WTC11 (cell line): ENCODE data around the gene PPP1R10. TPM values are rescaled to one million over a fixed set of nuclear protein-coding genes. Genes with fewer than 3 reads are reported as not detected.

ENCODE experiments used
- EMX1 ChIP-seq: fragments of 250-450 bp; sonication (Bioruptor Pico); IDR thresholded peaks from 2 replicates; pipeline ENCODE4 v1.8.0; 2021; ENCODE audit warnings: mild to moderate bottlenecking
- FOXJ3 ChIP-seq: sonication (generic); formaldehyde crosslinking; IDR thresholded peaks from 2 replicates; pipeline ENCODE4 v1.9.0; 2021; ENCODE audit warnings: missing genetic modification reagents, mild to moderate bottlenecking, borderline replicate concordance
- FOXK1 ChIP-seq: sonication (generic); formaldehyde crosslinking; IDR thresholded peaks from 2 replicates; pipeline ENCODE4 v1.8.0; 2022; ENCODE audit warnings: mild to moderate bottlenecking, moderate library complexity, missing genetic modification reagents
- HMGA2 ChIP-seq: fragments of 250-450 bp; sonication (Bioruptor Pico); IDR thresholded peaks from 2 replicates; pipeline ENCODE4 v1.4.0; 2021; ENCODE audit warnings: mild to moderate bottlenecking, moderate library complexity
- KAT7 ChIP-seq: sonication (generic); formaldehyde crosslinking; IDR thresholded peaks from 2 replicates; pipeline ENCODE4 v1.8.1; 2023; ENCODE audit warnings: missing genetic modification reagents, mild to moderate bottlenecking, borderline replicate concordance
- PRRX2 ChIP-seq: fragments of 250-450 bp; sonication (Bioruptor Pico); IDR thresholded peaks from 2 replicates; pipeline ENCODE4 v1.8.0; 2021; ENCODE audit warnings: mild to moderate bottlenecking
- RORB ChIP-seq: fragments of 250-450 bp; sonication (Bioruptor Pico); IDR thresholded peaks from 2 replicates; pipeline ENCODE4 v1.9.0; 2021; ENCODE audit warnings: mild to moderate bottlenecking
- TCF7 ChIP-seq: sonication (generic); formaldehyde crosslinking; IDR thresholded peaks from 2 replicates; pipeline ENCODE4 v1.8.0; 2022; ENCODE audit warnings: mild to moderate bottlenecking, low read depth, missing genetic modification reagents, moderate library complexity
- TEAD1 ChIP-seq: sonication (generic); formaldehyde crosslinking; IDR thresholded peaks from 2 replicates; pipeline ENCODE4 v1.8.0; 2022; ENCODE audit warnings: mild to moderate bottlenecking, missing genetic modification reagents
- TP53 ChIP-seq: sonication (generic); formaldehyde crosslinking; IDR thresholded peaks from 2 replicates; pipeline ENCODE4 v1.8.1; 2023; ENCODE audit warnings: mild to moderate bottlenecking, missing genetic modification reagents
- ZNF263 ChIP-seq: sonication (generic); formaldehyde crosslinking; IDR thresholded peaks from 2 replicates; pipeline ENCODE4 v1.8.1; 2022; ENCODE audit warnings: low read depth, mild to moderate bottlenecking, moderate library complexity, missing genetic modification reagents
- ZNF671 ChIP-seq: fragments of 250-450 bp; sonication (Bioruptor Pico); IDR thresholded peaks from 2 replicates; pipeline ENCODE4 v1.8.0; 2021; ENCODE audit warnings: mild to moderate bottlenecking
- total RNA-seq: library from RNA; stranded (reverse); gene quantifications from 3 replicates; pipeline ENCODE4 v1.2.3, GENCODE V29; 2021
- TF ChIP-seq, protein P1 (sequence below): fragments of 250-450 bp; sonication (Bioruptor Pico); IDR thresholded peaks from 2 replicates; pipeline ENCODE4 v1.9.0; 2021; ENCODE audit warnings: mild to moderate bottlenecking
- TF ChIP-seq, protein P2 (sequence below): fragments of 250-450 bp; sonication (Bioruptor Pico); IDR thresholded peaks from 2 replicates; pipeline ENCODE4 v1.9.0; 2021; ENCODE audit warnings: mild to moderate bottlenecking
- TF ChIP-seq, protein P3 (sequence below): sonication (generic); formaldehyde crosslinking; IDR thresholded peaks from 2 replicates; pipeline ENCODE4 v1.8.0; 2022; ENCODE audit warnings: mild to moderate bottlenecking, missing genetic modification reagents
- TF ChIP-seq, protein P4 (sequence below): sonication (generic); formaldehyde crosslinking; IDR thresholded peaks from 2 replicates; pipeline ENCODE4 v1.8.0; 2022; ENCODE audit warnings: mild to moderate bottlenecking, missing genetic modification reagents
- TF ChIP-seq, protein P5 (sequence below): sonication (generic); formaldehyde crosslinking; IDR thresholded peaks from 2 replicates; pipeline ENCODE4 v1.8.1; 2022; ENCODE audit warnings: low read depth, missing genetic modification reagents, borderline replicate concordance
- TF ChIP-seq, protein P6 (sequence below): sonication (generic); formaldehyde crosslinking; IDR thresholded peaks from 2 replicates; pipeline ENCODE4 v1.8.1; 2022; ENCODE audit warnings: mild to moderate bottlenecking, missing genetic modification reagents, moderate library complexity, borderline replicate concordance
- TF ChIP-seq, protein P7 (sequence below): sonication (generic); formaldehyde crosslinking; IDR thresholded peaks from 2 replicates; pipeline ENCODE4 v1.8.1; 2023; ENCODE audit warnings: mild to moderate bottlenecking, moderate library complexity, missing genetic modification reagents
- TF ChIP-seq, protein P8 (sequence below): sonication (generic); formaldehyde crosslinking; IDR thresholded peaks from 2 replicates; pipeline ENCODE4 v1.8.0; 2022; ENCODE audit warnings: missing genetic modification reagents
- TF ChIP-seq, protein P9 (sequence below): sonication (generic); formaldehyde crosslinking; IDR thresholded peaks from 2 replicates; pipeline ENCODE4 v1.8.0; 2022; ENCODE audit warnings: mild to moderate bottlenecking, missing genetic modification reagents

Gene PPP1R10
- total RNA-seq, 1 experiment from 2014 or later: 83.1 TPM

DNA sequence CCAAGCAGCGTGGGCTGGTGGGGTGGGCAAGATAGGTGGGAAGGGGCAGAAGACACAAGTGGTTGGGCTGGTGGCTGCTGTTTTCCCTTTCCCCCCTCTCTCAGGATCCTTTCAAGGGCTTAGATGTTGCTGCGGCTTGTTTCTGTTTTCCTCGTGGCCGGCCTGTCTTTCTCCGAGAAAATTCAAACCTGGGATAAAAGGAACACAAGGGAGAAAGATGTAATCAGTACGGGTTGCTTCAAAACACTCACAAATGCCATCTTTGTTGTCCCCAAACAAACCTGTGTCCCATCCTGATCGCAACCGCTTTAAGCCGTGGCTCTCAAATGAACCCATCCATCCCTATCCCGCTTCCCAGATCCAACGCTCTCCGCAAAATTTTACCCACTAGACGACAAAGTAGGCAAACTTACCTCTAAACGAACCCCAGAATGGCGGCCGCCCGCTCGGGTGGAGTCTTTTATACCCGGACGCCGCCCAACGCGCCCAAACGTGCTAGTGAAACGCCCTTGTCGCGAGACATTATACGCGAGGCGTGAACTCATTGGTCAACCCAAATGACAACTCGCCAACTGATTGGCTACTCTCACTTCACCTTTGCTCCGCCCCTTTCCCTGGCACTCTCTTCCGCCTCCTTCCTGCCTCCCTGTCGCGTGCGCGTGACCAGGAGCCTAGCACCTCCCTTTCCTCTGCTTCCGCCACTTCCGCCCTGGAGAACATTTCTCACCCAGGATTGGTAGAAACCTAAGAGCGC, at the start of gene PPP1R10 (continued):
- TF ChIP-seq, protein P1, sequence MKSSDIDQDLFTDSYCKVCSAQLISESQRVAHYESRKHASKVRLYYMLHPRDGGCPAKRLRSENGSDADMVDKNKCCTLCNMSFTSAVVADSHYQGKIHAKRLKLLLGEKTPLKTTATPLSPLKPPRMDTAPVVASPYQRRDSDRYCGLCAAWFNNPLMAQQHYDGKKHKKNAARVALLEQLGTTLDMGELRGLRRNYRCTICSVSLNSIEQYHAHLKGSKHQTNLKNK (CRISPR knock-in tag): peak; percentile 96
- TF ChIP-seq, protein P2, sequence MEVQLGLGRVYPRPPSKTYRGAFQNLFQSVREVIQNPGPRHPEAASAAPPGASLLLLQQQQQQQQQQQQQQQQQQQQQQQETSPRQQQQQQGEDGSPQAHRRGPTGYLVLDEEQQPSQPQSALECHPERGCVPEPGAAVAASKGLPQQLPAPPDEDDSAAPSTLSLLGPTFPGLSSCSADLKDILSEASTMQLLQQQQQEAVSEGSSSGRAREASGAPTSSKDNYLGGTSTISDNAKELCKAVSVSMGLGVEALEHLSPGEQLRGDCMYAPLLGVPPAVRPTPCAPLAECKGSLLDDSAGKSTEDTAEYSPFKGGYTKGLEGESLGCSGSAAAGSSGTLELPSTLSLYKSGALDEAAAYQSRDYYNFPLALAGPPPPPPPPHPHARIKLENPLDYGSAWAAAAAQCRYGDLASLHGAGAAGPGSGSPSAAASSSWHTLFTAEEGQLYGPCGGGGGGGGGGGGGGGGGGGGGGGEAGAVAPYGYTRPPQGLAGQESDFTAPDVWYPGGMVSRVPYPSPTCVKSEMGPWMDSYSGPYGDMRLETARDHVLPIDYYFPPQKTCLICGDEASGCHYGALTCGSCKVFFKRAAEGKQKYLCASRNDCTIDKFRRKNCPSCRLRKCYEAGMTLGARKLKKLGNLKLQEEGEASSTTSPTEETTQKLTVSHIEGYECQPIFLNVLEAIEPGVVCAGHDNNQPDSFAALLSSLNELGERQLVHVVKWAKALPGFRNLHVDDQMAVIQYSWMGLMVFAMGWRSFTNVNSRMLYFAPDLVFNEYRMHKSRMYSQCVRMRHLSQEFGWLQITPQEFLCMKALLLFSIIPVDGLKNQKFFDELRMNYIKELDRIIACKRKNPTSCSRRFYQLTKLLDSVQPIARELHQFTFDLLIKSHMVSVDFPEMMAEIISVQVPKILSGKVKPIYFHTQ (CRISPR knock-in tag): peak; percentile 97
- TF ChIP-seq, protein P3, sequence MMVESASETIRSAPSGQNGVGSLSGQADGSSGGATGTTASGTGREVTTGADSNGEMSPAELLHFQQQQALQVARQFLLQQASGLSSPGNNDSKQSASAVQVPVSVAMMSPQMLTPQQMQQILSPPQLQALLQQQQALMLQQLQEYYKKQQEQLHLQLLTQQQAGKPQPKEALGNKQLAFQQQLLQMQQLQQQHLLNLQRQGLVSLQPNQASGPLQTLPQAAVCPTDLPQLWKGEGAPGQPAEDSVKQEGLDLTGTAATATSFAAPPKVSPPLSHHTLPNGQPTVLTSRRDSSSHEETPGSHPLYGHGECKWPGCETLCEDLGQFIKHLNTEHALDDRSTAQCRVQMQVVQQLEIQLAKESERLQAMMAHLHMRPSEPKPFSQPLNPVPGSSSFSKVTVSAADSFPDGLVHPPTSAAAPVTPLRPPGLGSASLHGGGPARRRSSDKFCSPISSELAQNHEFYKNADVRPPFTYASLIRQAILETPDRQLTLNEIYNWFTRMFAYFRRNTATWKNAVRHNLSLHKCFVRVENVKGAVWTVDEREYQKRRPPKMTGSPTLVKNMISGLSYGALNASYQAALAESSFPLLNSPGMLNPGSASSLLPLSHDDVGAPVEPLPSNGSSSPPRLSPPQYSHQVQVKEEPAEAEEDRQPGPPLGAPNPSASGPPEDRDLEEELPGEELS: peak; percentile 50; the same call in 1 of the 2 replicates
- TF ChIP-seq RORB (CRISPR knock-in tag) (peak; percentile 94), HMGA2 (no peak), FOXK1 (peak; percentile 46; the same call in 1 of the 2 replicates), TP53 (CRISPR knock-in tag) (no peak), TCF7 (CRISPR knock-in tag) (no peak), ZNF263 (CRISPR knock-in tag) (no peak), EMX1 (peak; percentile 94), PRRX2 (CRISPR knock-in tag) (peak; percentile 92), FOXJ3 (CRISPR knock-in tag) (no peak), KAT7 (CRISPR knock-in tag) (0 out of 2 replicates have a peak, but pooled peaks have one; percentile 52), TEAD1 (CRISPR knock-in tag) (no peak), ZNF671 (CRISPR knock-in tag) (peak; percentile 95)
- TF ChIP-seq, protein P4, sequence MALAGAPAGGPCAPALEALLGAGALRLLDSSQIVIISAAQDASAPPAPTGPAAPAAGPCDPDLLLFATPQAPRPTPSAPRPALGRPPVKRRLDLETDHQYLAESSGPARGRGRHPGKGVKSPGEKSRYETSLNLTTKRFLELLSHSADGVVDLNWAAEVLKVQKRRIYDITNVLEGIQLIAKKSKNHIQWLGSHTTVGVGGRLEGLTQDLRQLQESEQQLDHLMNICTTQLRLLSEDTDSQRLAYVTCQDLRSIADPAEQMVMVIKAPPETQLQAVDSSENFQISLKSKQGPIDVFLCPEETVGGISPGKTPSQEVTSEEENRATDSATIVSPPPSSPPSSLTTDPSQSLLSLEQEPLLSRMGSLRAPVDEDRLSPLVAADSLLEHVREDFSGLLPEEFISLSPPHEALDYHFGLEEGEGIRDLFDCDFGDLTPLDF (CRISPR knock-in tag): no peak
- TF ChIP-seq, protein P5, sequence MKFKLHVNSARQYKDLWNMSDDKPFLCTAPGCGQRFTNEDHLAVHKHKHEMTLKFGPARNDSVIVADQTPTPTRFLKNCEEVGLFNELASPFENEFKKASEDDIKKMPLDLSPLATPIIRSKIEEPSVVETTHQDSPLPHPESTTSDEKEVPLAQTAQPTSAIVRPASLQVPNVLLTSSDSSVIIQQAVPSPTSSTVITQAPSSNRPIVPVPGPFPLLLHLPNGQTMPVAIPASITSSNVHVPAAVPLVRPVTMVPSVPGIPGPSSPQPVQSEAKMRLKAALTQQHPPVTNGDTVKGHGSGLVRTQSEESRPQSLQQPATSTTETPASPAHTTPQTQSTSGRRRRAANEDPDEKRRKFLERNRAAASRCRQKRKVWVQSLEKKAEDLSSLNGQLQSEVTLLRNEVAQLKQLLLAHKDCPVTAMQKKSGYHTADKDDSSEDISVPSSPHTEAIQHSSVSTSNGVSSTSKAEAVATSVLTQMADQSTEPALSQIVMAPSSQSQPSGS (CRISPR knock-in tag): no peak
- TF ChIP-seq, protein P6, sequence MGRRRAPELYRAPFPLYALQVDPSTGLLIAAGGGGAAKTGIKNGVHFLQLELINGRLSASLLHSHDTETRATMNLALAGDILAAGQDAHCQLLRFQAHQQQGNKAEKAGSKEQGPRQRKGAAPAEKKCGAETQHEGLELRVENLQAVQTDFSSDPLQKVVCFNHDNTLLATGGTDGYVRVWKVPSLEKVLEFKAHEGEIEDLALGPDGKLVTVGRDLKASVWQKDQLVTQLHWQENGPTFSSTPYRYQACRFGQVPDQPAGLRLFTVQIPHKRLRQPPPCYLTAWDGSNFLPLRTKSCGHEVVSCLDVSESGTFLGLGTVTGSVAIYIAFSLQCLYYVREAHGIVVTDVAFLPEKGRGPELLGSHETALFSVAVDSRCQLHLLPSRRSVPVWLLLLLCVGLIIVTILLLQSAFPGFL (CRISPR knock-in tag): no peak
- TF ChIP-seq, protein P7, sequence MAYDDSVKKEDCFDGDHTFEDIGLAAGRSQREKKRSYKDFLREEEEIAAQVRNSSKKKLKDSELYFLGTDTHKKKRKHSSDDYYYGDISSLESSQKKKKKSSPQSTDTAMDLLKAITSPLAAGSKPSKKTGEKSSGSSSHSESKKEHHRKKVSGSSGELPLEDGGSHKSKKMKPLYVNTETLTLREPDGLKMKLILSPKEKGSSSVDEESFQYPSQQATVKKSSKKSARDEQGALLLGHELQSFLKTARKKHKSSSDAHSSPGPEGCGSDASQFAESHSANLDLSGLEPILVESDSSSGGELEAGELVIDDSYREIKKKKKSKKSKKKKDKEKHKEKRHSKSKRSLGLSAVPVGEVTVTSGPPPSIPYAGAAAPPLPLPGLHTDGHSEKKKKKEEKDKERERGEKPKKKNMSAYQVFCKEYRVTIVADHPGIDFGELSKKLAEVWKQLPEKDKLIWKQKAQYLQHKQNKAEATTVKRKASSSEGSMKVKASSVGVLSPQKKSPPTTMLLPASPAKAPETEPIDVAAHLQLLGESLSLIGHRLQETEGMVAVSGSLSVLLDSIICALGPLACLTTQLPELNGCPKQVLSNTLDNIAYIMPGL (CRISPR knock-in tag): no peak
- TF ChIP-seq, protein P8, sequence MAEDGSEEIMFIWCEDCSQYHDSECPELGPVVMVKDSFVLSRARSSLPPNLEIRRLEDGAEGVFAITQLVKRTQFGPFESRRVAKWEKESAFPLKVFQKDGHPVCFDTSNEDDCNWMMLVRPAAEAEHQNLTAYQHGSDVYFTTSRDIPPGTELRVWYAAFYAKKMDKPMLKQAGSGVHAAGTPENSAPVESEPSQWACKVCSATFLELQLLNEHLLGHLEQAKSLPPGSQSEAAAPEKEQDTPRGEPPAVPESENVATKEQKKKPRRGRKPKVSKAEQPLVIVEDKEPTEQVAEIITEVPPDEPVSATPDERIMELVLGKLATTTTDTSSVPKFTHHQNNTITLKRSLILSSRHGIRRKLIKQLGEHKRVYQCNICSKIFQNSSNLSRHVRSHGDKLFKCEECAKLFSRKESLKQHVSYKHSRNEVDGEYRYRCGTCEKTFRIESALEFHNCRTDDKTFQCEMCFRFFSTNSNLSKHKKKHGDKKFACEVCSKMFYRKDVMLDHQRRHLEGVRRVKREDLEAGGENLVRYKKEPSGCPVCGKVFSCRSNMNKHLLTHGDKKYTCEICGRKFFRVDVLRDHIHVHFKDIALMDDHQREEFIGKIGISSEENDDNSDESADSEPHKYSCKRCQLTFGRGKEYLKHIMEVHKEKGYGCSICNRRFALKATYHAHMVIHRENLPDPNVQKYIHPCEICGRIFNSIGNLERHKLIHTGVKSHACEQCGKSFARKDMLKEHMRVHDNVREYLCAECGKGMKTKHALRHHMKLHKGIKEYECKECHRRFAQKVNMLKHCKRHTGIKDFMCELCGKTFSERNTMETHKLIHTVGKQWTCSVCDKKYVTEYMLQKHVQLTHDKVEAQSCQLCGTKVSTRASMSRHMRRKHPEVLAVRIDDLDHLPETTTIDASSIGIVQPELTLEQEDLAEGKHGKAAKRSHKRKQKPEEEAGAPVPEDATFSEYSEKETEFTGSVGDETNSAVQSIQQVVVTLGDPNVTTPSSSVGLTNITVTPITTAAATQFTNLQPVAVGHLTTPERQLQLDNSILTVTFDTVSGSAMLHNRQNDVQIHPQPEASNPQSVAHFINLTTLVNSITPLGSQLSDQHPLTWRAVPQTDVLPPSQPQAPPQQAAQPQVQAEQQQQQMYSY (CRISPR knock-in tag): 0 out of 2 replicates have a peak, but pooled peaks have one; percentile 22
- TF ChIP-seq, protein P9, sequence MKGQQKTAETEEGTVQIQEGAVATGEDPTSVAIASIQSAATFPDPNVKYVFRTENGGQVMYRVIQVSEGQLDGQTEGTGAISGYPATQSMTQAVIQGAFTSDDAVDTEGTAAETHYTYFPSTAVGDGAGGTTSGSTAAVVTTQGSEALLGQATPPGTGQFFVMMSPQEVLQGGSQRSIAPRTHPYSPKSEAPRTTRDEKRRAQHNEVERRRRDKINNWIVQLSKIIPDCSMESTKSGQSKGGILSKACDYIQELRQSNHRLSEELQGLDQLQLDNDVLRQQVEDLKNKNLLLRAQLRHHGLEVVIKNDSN (CRISPR knock-in tag): peak; percentile 81
